Large intestine (tissue), 12 donors: ENCODE measurements around the gene ACTR6. TPM values are rescaled to one million over a fixed set of nuclear protein-coding genes. Genes with fewer than 3 reads are reported as not detected.

ENCODE experiments used
- DNase-seq, 2 donors: peaks; one replicate each; pipeline versions ENCODE4 v3.0.0 to v3.0.0-alpha.2; 2013
- H3K27ac ChIP-seq: one replicate; pipeline ENCODE4 v1.5.1; 2013; ENCODE audit warnings: low read length
- H3K27me3 ChIP-seq: 2 replicates; pipeline ENCODE4 v1.6.1; 2013; ENCODE audit warnings: low read length; ENCODE audit not compliant: control insufficient read depth, insufficient read depth
- H3K36me3 ChIP-seq: 2 replicates; pipeline ENCODE4 v1.6.1; 2013; ENCODE audit warnings: low read length; ENCODE audit not compliant: control insufficient read depth, insufficient read depth
- H3K4me1 ChIP-seq: one replicate; pipeline ENCODE4 v1.6.1; 2013; ENCODE audit warnings: low read length; ENCODE audit not compliant: control insufficient read depth, insufficient read depth
- H3K4me3 ChIP-seq: one replicate; pipeline ENCODE4 v1.5.1; 2013; ENCODE audit warnings: low read length
- H3K9me3 ChIP-seq: one replicate; pipeline ENCODE4 v1.6.1; 2013; ENCODE audit warnings: mild to moderate bottlenecking, low read depth, low read length, moderate library complexity; ENCODE audit not compliant: control insufficient read depth
- WGBS: methylation state at CpG from one replicate; pipeline ENCODE4 v1.1.5; 2013; ENCODE audit warnings: low lambda C conversion rate; ENCODE audit not compliant: insufficient coverage; 5-methylcytosine and 5-hydroxymethylcytosine counted together
- long read RNA-seq, 11 donors: transcript quantifications; one replicate each; lab custom pipeline, GENCODE V29; 2026
- polyA plus RNA-seq: library from polyadenylated mRNA; unstranded; fragments of 120-200 nt; gene quantifications from one replicate; pipeline ENCODE4 v1.2.1, GENCODE V29; 2013

The ACTR6 gene
- polyA plus RNA-seq, result 27.9 TPM
- long read RNA-seq, donor 1, partial matches to known transcripts, result 0 of 1 reads
- long read RNA-seq, donor 1, other reads (novel, unspliced or antisense), result 0 of 1 reads
- long read RNA-seq, donor 2, transcript ACTR6-201 (11 exons, 2,464 nt), result major isoform, 8 of 37 reads
- long read RNA-seq, donor 2, partial matches to known transcripts, result 29 of 37 reads
- long read RNA-seq, donor 2, other reads (novel, unspliced or antisense), result 0 of 37 reads
- long read RNA-seq, donor 3, result 0 reads
- long read RNA-seq, donor 4, partial matches to known transcripts, result 0 of 1 reads
- long read RNA-seq, donor 4, other reads (novel, unspliced or antisense), result 0 of 1 reads
- long read RNA-seq, donor 5, transcript ACTR6-201 (11 exons, 2,464 nt), result major isoform, 6 of 28 reads
- long read RNA-seq, donor 5, partial matches to known transcripts, result 21 of 28 reads
- long read RNA-seq, donor 5, other reads (novel, unspliced or antisense), result 0 of 28 reads
- long read RNA-seq, donor 6, partial matches to known transcripts, result 9 of 14 reads
- long read RNA-seq, donor 6, other reads (novel, unspliced or antisense), result 0 of 14 reads
- long read RNA-seq, donor 7, partial matches to known transcripts, result 0 of 4 reads
- long read RNA-seq, donor 7, other reads (novel, unspliced or antisense), result 0 of 4 reads
- long read RNA-seq, donor 8, transcript ACTR6-201 (11 exons, 2,464 nt), result major isoform, 9 of 31 reads
- long read RNA-seq, donor 8, partial matches to known transcripts, result 19 of 31 reads
- long read RNA-seq, donor 8, other reads (novel, unspliced or antisense), result 0 of 31 reads
- long read RNA-seq, donor 9, transcript ACTR6-201 (11 exons, 2,464 nt), result major isoform, 7 of 26 reads
- long read RNA-seq, donor 9, partial matches to known transcripts, result 18 of 26 reads
- long read RNA-seq, donor 9, other reads (novel, unspliced or antisense), result 0 of 26 reads
- long read RNA-seq, donor 10, transcript ACTR6-201 (11 exons, 2,464 nt), result major isoform, 8 of 27 reads
- long read RNA-seq, donor 10, partial matches to known transcripts, result 15 of 27 reads
- long read RNA-seq, donor 10, other reads (novel, unspliced or antisense), result 0 of 27 reads
- long read RNA-seq, donor 11, transcript ACTR6-201 (11 exons, 2,464 nt), result major isoform, 7 of 10 reads
- long read RNA-seq, donor 11, partial matches to known transcripts, result 0 of 10 reads
- long read RNA-seq, donor 11, other reads (novel, unspliced or antisense), result 0 of 10 reads

DNA sequence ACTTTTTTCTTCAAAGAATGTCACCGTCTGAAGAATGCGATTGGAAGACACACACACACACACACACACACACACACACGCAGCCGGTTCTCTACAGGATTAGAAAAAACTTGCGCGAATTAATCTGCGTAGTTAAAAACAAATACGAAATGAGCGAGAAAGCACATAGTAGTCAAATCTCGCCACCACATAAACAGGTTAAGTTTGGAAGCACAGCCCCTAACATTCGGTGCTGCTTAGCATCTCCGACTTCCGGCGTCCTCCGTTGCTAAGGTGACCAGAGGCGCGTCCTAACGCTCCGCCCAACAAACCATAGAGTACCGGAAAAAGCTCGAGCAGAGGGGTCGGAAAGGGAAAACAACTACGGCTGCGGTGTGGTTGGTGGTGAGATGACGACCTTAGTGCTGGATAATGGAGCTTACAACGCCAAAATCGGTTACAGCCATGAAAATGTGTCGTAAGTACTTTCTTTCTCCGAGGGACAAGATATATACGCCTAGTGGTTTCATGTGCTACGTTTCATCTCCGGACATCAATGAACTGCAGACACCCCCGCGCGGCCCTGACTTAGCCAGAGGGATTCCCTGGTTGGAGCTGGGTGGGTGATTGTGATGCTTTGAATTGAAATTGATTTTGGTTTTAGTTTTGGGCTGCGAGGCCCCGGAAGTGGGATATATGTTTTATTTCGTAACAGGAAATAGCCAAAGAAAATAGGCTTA lies at the start of gene ACTR6:
Gene ACTR6, plus strand, starts transcription at position 353 of the 719 bp plus-strand sequence. Its CDS starts 37 bp downstream, at position 390.
- Histone ChIP-seq H3K27ac (peak within 1 kb of the TSS; percentile 75), H3K27me3 (no peaks in the 10 kb centered on the region), H3K4me3 (peak within 1 kb of the TSS; percentile 91), H3K4me1 (peaks cover 5% of the 10 kb centered on the region), H3K36me3 (peaks cover 2% of the 10 kb centered on the region), H3K9me3 (no peaks in the 10 kb centered on the region)
- 0% methylated on average over 1 of the region's 38 CpGs for WGBS
- peak; percentile 95 to 97 for DNase-seq

DNA sequence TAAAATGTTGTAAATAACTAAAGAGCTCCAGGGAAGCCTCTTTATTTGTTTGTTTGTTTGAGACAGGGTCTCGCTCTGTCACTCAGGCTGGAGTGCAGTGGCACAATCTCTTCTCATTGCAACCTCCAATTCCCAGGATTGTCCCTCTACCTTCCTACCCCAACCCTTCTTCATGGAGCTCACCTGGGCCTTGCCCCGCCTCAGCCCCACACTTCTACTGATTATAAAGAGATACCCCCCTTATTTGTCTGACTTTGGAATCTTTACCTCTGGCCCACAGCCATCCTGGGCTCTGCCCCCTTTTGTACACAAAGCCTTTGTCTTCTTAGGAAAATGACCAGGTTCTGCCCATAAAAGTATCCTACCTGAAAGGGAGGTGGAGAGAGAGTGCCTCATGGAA lies 48.8 kb upstream of the ACTR6 start:
- Histone ChIP-seq H3K27me3 (no peaks in the 10 kb centered on the region), H3K36me3 (no peaks in the 10 kb centered on the region), H3K27ac (no peak overlapping the region), H3K4me1 (no peaks in the 10 kb centered on the region), H3K9me3 (no peaks in the 10 kb centered on the region), H3K4me3 (no peak overlapping the region)
- no CpG with 5 or more reads among the region's 2 CpGs for WGBS
- no peak for DNase-seq

DNA sequence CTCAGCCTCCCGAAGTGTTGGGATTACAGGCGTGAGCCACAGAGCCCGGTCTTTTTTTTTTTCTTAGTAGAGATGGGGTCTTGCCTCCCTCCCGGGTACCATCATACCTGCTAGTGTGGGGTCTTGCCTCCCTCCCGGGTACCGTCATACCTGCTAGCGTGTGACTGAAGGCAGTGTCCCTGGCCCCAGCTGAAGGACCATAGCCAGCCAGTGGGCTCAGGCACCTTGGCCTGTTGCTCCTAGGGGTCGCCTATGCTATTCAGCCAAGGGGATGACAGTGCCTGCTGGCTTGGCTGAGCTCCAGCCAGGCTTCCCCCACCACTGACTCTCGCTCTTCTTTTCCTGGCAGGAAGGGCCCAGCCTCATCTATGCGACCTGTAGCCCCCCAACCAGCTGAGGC lies 47.5 kb upstream of the ACTR6 start:
- no peak for DNase-seq
- no peaks in the 10 kb centered on the region for H3K9me3 ChIP-seq
- H3K4me3 ChIP-seq, result no peak overlapping the region
- no peaks in the 10 kb centered on the region for H3K27me3 ChIP-seq
- no peaks in the 10 kb centered on the region for H3K4me1 ChIP-seq
- no peaks in the 10 kb centered on the region for H3K36me3 ChIP-seq
- WGBS, result no CpG with 5 or more reads among the region's 10 CpGs
- H3K27ac ChIP-seq, result no peak overlapping the region

DNA sequence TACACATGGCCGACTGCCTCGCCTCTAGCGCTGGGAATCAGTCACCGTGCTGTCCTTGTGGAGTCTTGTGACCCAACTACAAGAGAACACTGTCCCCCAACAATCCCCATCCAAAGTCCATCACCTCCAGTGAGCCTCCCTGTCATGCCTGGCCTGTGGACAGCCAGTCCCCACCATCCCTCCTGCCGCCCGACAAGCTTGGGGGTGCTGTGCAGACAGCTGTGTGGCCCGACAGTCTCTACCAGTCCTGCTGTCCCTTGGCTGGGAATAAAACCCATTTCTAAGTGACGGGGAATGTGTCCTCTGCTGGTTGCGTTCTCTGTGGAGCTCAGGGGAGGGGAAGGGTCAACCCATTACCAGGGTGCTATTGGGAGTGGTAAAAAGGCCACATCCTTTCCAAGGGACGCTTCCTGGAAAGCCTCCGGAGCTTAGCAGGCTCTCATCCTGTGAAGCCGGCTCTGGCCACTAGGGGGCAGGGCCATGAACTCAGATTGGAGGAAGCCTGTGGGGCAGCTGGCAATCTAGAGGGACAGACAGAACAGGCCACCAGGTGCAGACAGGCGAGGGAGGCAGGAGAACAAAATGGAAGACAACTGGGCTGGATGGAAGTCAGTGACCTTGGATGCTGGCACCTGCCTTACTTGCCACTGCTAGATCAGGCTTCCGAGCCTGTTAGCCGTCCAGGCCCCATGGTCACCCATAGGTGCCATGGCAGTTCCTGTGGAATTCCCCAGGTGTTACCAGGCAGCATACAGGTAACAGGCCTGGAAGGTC lies 46.0 kb upstream of the ACTR6 start:
- no CpG with 5 or more reads among the region's 15 CpGs for WGBS
- Histone ChIP-seq H3K4me1 (no peaks in the 10 kb centered on the region), H3K4me3 (no peak overlapping the region), H3K9me3 (peaks cover 4% of the 10 kb centered on the region), H3K27ac (no peak overlapping the region), H3K27me3 (no peaks in the 10 kb centered on the region), H3K36me3 (peaks cover 2% of the 10 kb centered on the region)
- peak in 1 of 2 donors; percentile 30 for DNase-seq

DNA sequence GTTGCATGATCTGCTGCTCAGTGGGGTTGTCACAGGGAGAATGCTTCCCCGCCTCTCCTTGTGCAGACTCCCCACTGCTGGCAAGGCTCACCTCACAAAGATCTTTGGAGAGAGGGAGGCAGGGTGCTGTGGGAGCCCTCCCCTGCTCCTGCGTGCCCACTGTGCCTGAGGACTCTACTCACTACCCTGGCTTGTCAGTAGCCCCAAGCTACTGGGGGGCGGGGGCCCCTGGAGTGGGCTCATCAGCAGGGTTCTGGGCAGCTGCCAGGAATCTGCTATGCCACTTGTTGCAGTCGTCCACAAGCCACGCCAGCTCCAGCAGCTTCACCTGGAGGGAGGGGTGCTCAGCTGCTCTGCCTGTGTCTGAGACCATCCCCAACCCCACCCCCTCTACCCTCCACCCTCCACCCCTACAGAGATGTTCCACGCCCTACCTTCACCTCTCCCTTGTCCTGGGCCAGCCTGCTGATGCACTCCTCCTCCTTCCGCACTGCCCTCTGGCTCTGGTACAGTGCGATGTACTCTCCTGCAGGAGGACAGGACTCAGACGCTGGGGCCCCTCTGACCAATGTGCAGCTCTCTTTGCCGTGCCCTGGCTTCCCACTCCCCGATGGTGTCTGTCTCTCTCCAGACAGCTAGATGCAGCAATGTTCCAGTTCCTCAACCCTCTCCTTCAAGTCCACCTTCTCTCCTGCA lies 43.7 kb upstream of the ACTR6 start:
- WGBS, result no CpG with 5 or more reads among the region's 11 CpGs
- no peak for DNase-seq
- Histone ChIP-seq H3K36me3 (peaks cover 2% of the 10 kb centered on the region), H3K27me3 (no peaks in the 10 kb centered on the region), H3K27ac (no peak overlapping the region), H3K4me1 (no peaks in the 10 kb centered on the region), H3K9me3 (peaks cover 4% of the 10 kb centered on the region), H3K4me3 (no peak overlapping the region)

DNA sequence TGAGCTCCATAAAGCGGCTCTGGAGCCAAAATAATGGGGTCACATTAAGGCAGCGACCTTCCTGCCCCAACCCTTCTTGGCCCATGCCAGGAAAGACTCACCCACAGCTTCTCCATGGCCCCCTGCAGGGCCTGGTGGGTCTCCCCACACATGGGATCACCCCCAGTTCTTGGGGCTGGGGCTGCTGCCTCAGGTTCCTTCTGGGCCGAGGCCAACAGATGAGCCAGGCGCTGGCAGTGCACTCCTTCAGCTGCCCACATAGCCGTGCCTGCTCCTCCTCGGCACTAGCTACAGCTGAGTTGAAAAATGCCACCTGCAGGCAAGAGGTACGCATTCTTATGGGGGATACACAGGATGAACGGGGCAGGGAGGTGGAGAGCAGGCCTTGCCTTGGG lies 43.2 kb upstream of the ACTR6 start:
- H3K9me3 ChIP-seq, result peaks cover 4% of the 10 kb centered on the region
- H3K36me3 ChIP-seq, result peaks cover 2% of the 10 kb centered on the region
- H3K27ac ChIP-seq, result no peak overlapping the region
- DNase-seq, result no peak
- no peaks in the 10 kb centered on the region for H3K4me1 ChIP-seq
- no peaks in the 10 kb centered on the region for H3K27me3 ChIP-seq
- no peak overlapping the region for H3K4me3 ChIP-seq
- no CpG with 5 or more reads among the region's 8 CpGs for WGBS

DNA sequence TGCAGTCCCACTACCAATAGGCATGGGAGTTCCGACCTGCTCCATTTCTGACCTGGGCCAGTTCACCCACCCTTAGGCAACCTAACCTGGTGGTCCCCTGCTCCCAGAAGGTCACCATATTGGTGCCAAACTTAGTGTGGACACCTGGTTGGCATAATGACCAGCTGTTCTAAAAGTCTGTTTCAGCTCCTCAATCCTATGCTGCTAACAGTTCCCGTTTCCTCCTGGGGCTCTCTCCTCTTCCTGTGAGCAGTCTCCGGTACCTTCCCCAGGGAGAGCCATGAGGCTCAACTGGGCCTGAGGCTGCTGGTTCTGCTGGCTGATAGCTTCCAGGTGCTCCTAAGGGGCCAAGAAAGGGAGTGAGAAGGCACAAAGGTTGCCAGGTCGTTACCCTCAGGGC lies 42.1 kb upstream of the ACTR6 start:
- WGBS, result no CpG with 5 or more reads among the region's 4 CpGs
- peaks cover 2% of the 10 kb centered on the region for H3K36me3 ChIP-seq
- no peaks in the 10 kb centered on the region for H3K4me1 ChIP-seq
- H3K9me3 ChIP-seq, result peaks cover 4% of the 10 kb centered on the region
- H3K4me3 ChIP-seq, result no peak overlapping the region
- DNase-seq, result no peak
- no peak overlapping the region for H3K27ac ChIP-seq
- H3K27me3 ChIP-seq, result no peaks in the 10 kb centered on the region

DNA sequence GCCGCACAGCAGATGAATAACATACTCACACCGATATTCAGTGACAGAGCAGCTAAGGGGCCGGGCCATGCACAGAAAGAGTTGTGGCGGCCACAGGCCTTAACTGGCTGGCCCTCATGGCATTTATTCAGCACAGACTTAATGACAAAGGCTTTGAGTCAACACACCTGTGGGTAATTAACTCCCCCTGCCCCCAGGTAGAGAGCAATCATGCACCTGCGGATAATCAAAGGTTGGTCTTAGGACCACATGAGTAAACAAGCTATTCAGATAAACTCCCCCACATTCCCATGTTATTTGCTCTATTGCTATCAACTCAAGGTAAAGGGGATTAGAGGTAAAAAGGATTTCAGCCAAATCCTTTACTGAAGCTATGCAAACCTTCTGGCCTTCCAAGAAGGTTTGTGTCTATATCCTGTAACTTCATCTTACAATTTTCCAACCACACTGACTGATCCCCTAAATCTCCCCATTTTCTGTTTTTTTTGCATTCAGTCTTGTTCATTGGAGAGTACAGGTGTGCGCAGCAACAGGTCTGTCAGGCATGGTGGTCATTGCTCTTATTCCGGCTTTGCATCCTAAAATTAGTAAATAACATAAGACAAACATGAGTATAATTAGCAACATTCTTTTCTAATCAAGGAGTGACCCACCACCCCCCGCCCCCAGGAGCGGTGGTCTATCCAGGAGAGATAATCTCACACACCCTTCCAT lies 41.1 kb upstream of the ACTR6 start:
- no peak for DNase-seq
- H3K27ac ChIP-seq, result no peak overlapping the region
- WGBS, result no CpG with 5 or more reads among the region's 9 CpGs
- H3K9me3 ChIP-seq, result peaks cover 4% of the 10 kb centered on the region
- H3K4me3 ChIP-seq, result no peak overlapping the region
- H3K36me3 ChIP-seq, result peaks cover 2% of the 10 kb centered on the region
- H3K4me1 ChIP-seq, result no peaks in the 10 kb centered on the region
- no peaks in the 10 kb centered on the region for H3K27me3 ChIP-seq
